Measurements from ENCODE around the gene RRP36. TPM values are rescaled to one million over a fixed set of nuclear protein-coding genes. Genes with fewer than 3 reads are reported as not detected.

Gene RRP36
- total RNA-seq, 4 donors from 2014 or later = 39.2 to 75.9 (median 50.4) TPM

GRCh38 chr6:43054206-43054943 is 33.0 kb downstream of the RRP36 start:
- Histone ChIP-seq H3K9me3 (no peaks in the 10 kb centered on the region), H3K27me3 (no peaks in the 10 kb centered on the region), H3K27ac (peak overlapping the region; percentile 85 to 96 (median 90)), H3K4me1 (peaks cover 0 to 23% (median 7%) of the 10 kb centered on the region in 4 donors), H3K36me3 (peaks cover 0 to 39% (median 0%) of the 10 kb centered on the region in 3 donors), H3K4me3 (peak overlapping the region; percentile 65 to 85 (median 80))
- DNase-seq = no peak
- TF ChIP-seq CTCF (IDR thresholded peaks at IDR 0.05) (no peak), POLR2A (IDR thresholded peaks at IDR 0.05) (no peak)

- no peaks in the 10 kb centered on the region for H3K27me3 ChIP-seq
- H3K4me3 ChIP-seq = no peak overlapping the region
- no peak for TF ChIP-seq CTCF (IDR thresholded peaks at IDR 0.05)
- no peak for TF ChIP-seq POLR2A (IDR thresholded peaks at IDR 0.05)
- H3K36me3 ChIP-seq = peaks cover 0 to 30% (median 0%) of the 10 kb centered on the region in 3 donors
- DNase-seq = no peak
- peaks cover 0 to 30% (median 10%) of the 10 kb centered on the region in 4 donors for H3K4me1 ChIP-seq
- no peak overlapping the region for H3K27ac ChIP-seq
- no peaks in the 10 kb centered on the region for H3K9me3 ChIP-seq
Measured at GRCh38 chr6:43055966-43056365, 34.5 kb downstream of the RRP36 start.

GRCh38 chr6:43058531-43058930 is 37.1 kb downstream of the RRP36 start:
- H3K9me3 ChIP-seq = no peaks in the 10 kb centered on the region
- no peak for DNase-seq
- no peaks in the 10 kb centered on the region for H3K27me3 ChIP-seq
- H3K4me3 ChIP-seq = peak overlapping the region; percentile 49 to 98 (median 69)
- TF ChIP-seq CTCF (IDR thresholded peaks at IDR 0.05) = no peak
- TF ChIP-seq POLR2A (IDR thresholded peaks at IDR 0.05) = no peak
- peak overlapping the region; percentile 88 to 98 (median 90) for H3K27ac ChIP-seq
- H3K36me3 ChIP-seq = peaks cover 0 to 39% (median 0%) of the 10 kb centered on the region in 3 donors
- H3K4me1 ChIP-seq = peaks cover 0 to 35% (median 8%) of the 10 kb centered on the region in 4 donors

DNA sequence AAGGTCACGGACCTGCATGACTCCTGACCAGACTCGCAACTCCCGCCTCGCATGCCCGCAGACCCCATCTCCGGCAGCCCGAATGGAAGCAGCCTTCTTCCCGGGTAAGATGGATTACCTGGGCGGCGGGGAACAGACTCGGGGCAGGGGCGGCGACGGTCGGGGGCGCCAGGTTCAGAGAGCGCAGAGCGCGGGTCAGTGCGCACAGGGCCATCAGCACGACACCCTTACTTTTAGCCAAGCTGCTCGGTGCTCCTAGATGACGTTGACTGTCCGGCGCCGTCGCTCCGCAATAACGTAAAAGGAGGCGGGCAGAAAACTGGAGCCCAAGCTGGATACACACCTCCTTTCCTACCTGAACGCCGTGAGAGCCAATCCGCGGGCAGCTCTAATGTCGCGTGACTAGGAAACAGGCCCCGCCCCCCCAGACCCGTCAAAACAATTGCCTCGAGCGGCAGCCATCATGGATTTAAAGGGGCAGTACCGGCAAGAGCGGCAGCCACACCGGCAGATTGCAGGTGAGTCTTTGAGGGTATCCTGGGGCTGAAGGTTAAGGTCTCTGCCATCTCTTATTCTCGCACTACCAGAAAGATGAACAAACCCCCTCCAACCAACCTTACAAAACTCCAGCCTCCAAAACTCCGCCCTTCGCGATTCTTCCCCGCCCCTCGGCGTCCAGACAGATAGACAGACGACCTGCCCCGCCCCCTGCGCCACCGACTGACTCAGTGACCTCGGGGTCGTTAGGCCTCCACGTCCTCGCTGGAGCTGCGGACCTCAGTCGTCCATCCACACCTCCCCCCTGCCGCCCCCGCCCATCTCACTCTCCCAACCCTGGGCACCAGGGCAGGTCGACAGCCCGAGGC is 38.0 kb downstream of the RRP36 start, which contains the start of the genes KLC4 and MRPL2:
Gene KLC4, plus strand, starts transcription at position 464 of the 866 bp plus-strand sequence. CDS start 1,705 bp downstream, outside the sequence.
Gene MRPL2, minus strand, starts transcription at position 267 of the 866 bp plus-strand sequence. Its CDS starts 53 bp downstream, at position 214.
- Histone ChIP-seq H3K4me1 (peaks cover 0 to 35% (median 8%) of the 10 kb centered on the region in 4 donors), H3K9me3 (no peaks in the 10 kb centered on the region), H3K27me3 (no peaks in the 10 kb centered on the region), H3K27ac (peak within 1 kb of the TSS; percentile 88 to 98 (median 90)), H3K36me3 (peaks cover 0 to 47% (median 2%) of the 10 kb centered on the region in 3 donors), H3K4me3 (peak within 1 kb of the TSS; percentile 49 to 98 (median 69))
- peak; percentile 82 to 85 for TF ChIP-seq POLR2A (IDR thresholded peaks at IDR 0.05)
- no peak for TF ChIP-seq CTCF (IDR thresholded peaks at IDR 0.05)
- peak; percentile 98 to 99 (median 99) for DNase-seq

DNA sequence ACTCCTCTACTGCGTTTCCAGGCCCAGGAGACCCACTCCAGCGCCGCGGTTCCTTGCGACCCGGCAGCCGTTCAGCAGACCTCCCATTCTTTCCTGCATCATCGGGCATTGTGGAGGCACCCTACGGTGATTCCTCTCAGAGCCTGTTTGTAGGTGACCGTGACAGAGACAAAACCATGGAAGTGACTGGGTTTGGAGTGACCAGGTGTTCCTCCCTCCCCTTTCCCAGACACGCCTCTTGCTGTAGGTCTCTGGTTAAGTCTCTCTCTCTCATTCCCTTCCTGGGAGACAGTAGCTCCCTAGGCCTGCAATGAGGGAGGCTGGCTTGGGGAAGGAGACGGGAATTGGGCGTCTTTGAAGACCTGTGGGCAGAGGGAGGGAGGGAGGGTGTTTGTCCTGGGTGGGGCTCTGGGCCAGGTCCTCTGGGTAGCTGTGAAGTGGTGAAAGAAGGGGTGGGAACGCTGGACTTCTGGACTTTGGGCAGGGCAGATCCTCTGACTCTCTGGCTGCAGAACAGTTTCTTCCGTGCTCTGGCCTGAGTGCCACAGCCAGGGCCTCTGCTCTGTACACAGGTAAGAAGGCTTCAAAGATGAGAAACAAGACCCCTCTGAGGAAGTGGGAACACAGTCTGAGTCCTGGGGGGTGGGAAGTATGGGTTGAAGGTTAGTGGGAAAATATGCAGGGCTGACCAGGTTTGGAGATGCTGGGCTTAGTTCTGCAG is 38.8 kb downstream of the RRP36 start:
- DNase-seq = peak in 2 of 3 donors; percentile 89 to 93
- H3K9me3 ChIP-seq = no peaks in the 10 kb centered on the region
- peaks cover 0 to 35% (median 8%) of the 10 kb centered on the region in 4 donors for H3K4me1 ChIP-seq
- TF ChIP-seq CTCF (IDR thresholded peaks at IDR 0.05) (no peak), POLR2A (IDR thresholded peaks at IDR 0.05) (peak; percentile 74 to 92)
- H3K27ac ChIP-seq = peak overlapping the region; percentile 88 to 98 (median 90)
- peaks cover 0 to 51% (median 2%) of the 10 kb centered on the region in 3 donors for H3K36me3 ChIP-seq
- no peaks in the 10 kb centered on the region for H3K27me3 ChIP-seq
- peak overlapping the region; percentile 49 to 98 (median 69) for H3K4me3 ChIP-seq
